HG03097 (cell line): ENCODE data around the gene WDR18.
"Not testable (repeated sequence)": the region's sequence is repeated elsewhere in the genome, so short reads cannot be mapped to it uniquely, and the experiment has no call there.

Experiments used
- ATAC-seq: cut with Tn5 transposase; IDR thresholded peaks from one replicate; pipeline ENCODE4 v1.9.1; 2021; ENCODE audit not compliant: unreplicated experiment, low FRiP score

Gene WDR18

GRCh38 chr19:948842-949496 is 35.2 kb upstream of the WDR18 start:
- no peak for ATAC-seq

- no peak for ATAC-seq
These were observed 33.6 kb upstream of the WDR18 start for GRCh38 chr19:950352-951066.

- no peak for ATAC-seq
These were observed 32.0 kb upstream of the WDR18 start for GRCh38 chr19:952049-952679.

GRCh38 chr19:952680-953444 is 31.3 kb upstream of the WDR18 start:
- ATAC-seq, result no peak

GRCh38 chr19:953445-954271 is 30.5 kb upstream of the WDR18 start:
- no peak for ATAC-seq

GRCh38 chr19:954272-954671 is 29.9 kb upstream of the WDR18 start:
- ATAC-seq, result no peak

- ATAC-seq, result no peak
These were observed 29.3 kb upstream of the WDR18 start for GRCh38 chr19:954672-955494.

GRCh38 chr19:955803-956765 is 28.1 kb upstream of the WDR18 start:
- no peak for ATAC-seq

- ATAC-seq, result no peak
These were observed 27.2 kb upstream of the WDR18 start for GRCh38 chr19:956766-957440.

- not testable (repeated sequence) for ATAC-seq
These were observed 26.6 kb upstream of the WDR18 start for GRCh38 chr19:957578-957977.

GRCh38 chr19:958967-959855 is 24.9 kb upstream of the WDR18 start:
- no peak for ATAC-seq

- no peak for ATAC-seq
These were observed 24.1 kb upstream of the WDR18 start for GRCh38 chr19:960020-960419.

- no peak for ATAC-seq
These were observed 23.6 kb upstream of the WDR18 start for GRCh38 chr19:960601-960938.

GRCh38 chr19:961866-962620 is 22.1 kb upstream of the WDR18 start:
- ATAC-seq, result no peak

- no peak for ATAC-seq
These were observed 21.3 kb upstream of the WDR18 start for GRCh38 chr19:962683-963400.
